Esophagus squamous epithelium (tissue), 5 donors: ENCODE measurements around the gene FRRS1L. TPM values are rescaled to one million over a fixed set of nuclear protein-coding genes. Genes with fewer than 3 reads are reported as not detected.

Experiments
- DNase-seq: peaks from one replicate; lab custom pipeline; 2025; lab: John Stamatoyannopoulos, UW
- H3K27ac ChIP-seq, 4 donors: fragments of 200-600 bp; sonication (generic); one replicate each; pipeline ENCODE4 v1.5.1; 2016 to 2019; ENCODE audit warnings: mild to moderate bottlenecking in 1 of 4
- H3K27me3 ChIP-seq, 4 donors: fragments of 200-600 bp; sonication (generic); 1 replicate in 3 of 4; 2 replicates in 1 of 4; pipeline versions ENCODE4 v1.5.1 to v1.6.0; 2017 to 2021; ENCODE audit warnings: antibody characterized with exemption in 1 of 4
- H3K36me3 ChIP-seq, 3 donors: fragments of 200-600 bp; sonication (generic); one replicate each; pipeline ENCODE4 v1.5.1; 2016 to 2019
- H3K4me1 ChIP-seq, 3 donors: fragments of 200-600 bp; sonication (generic); one replicate each; pipeline ENCODE4 v1.5.1; 2017 to 2019
- H3K4me3 ChIP-seq, 4 donors: fragments of 200-600 bp; sonication (generic); 1 replicate in 3 of 4; 2 replicates in 1 of 4; pipeline ENCODE4 v1.5.1; 2016 to 2019; ENCODE audit warnings: mild to moderate bottlenecking in 2 of 4, moderate library complexity in 1 of 4
- H3K9me3 ChIP-seq, 3 donors: fragments of 200-600 bp; sonication (generic); one replicate each; pipeline ENCODE4 v1.5.1; 2016 to 2019
- CTCF ChIP-seq, 6 experiments: fragments of 450-650 bp in 4 of 6; fragments of 200-600 bp in 2 of 6; sonication (generic) in 2 of 6; IDR thresholded peaks; one replicate each; pipeline ENCODE4 v1.5.1; 2016 to 2019; ENCODE audit warnings: antibody characterized with exemption in 6 of 6, mild to moderate bottlenecking in 4 of 6, moderate library complexity in 4 of 6
- POLR2A ChIP-seq, 4 donors: fragments of 450-650 bp; IDR thresholded peaks; one replicate each; pipeline ENCODE4 v1.6.1; 2017; ENCODE audit warnings: antibody characterized with exemption in 4 of 4, mild to moderate bottlenecking in 4 of 4, moderate library complexity in 3 of 4
- WGBS, 2 donors: methylation state at CpG; one replicate each; pipeline ENCODE4 v1.1.5; 2018; 5-methylcytosine and 5-hydroxymethylcytosine counted together
- intact Hi-C: fragments of 100-400 bp; cut with DNase I; formaldehyde crosslinking; loops from one replicate; pipeline ENCODE4 v1.15.0; 2022
- total RNA-seq, 4 donors: library from RNA; depleted of rRNA; stranded (reverse); fragments of >200 nt; gene quantifications; one replicate each; pipeline ENCODE4 v1.1.0, GENCODE V29; 2016
- donor health status: DM: yes; HTN: yes; CAD: no.

FRRS1L gene
- total RNA-seq, result 1 to 10 TPM in 1 of 4 donors, under 1 TPM in 2, not detected in 1; 0.04 to 1.5 (median 0.12) TPM

- 14 to 15% methylated on average over 25 to 48 of the region's 86 CpGs for WGBS, 2 donors
- Histone ChIP-seq H3K36me3 (no peaks in the 10 kb centered on the region), H3K4me1 (peaks cover 0 to 10% (median 0%) of the 10 kb centered on the region in 3 donors), H3K4me3 (peak within 1 kb of the TSS in 3 of 4 donors; percentile 19 to 64 (median 47)), H3K9me3 (no peaks in the 10 kb centered on the region), H3K27me3 (peaks cover 0 to 69% (median 0%) of the 10 kb centered on the region in 4 donors), H3K27ac (no peak within 1 kb of the TSS)
- intact Hi-C loops, result no loop called here
- no peak for DNase-seq
- TF ChIP-seq CTCF (IDR thresholded peaks at IDR 0.05) (no peak), POLR2A (IDR thresholded peaks at IDR 0.05) (no peak)
Observed at GRCh38 chr9:109166771-109167601, at the start of gene FRRS1L. Gene FRRS1L, minus strand, starts transcription at chr9:109167249. Its CDS starts 111 bp downstream, at chr9:109167138.

GRCh38 chr9:109214414-109214813 lies 47.4 kb upstream of the FRRS1L start:
- H3K27me3 ChIP-seq, result peaks cover 0 to 36% (median 0%) of the 10 kb centered on the region in 4 donors
- H3K36me3 ChIP-seq, result no peaks in the 10 kb centered on the region
- no peak overlapping the region for H3K27ac ChIP-seq
- 87 to 89% methylated on average over 6 of the region's 6 CpGs for WGBS, 2 donors
- DNase-seq, result no peak
- intact Hi-C loops, result no loop called here
- no peaks in the 10 kb centered on the region for H3K4me1 ChIP-seq
- TF ChIP-seq POLR2A (IDR thresholded peaks at IDR 0.05) (no peak), CTCF (IDR thresholded peaks at IDR 0.05) (no peak)
- H3K4me3 ChIP-seq, result no peak overlapping the region
- H3K9me3 ChIP-seq, result no peaks in the 10 kb centered on the region

- Histone ChIP-seq H3K36me3 (no peaks in the 10 kb centered on the region), H3K27me3 (peaks cover 0 to 40% (median 0%) of the 10 kb centered on the region in 4 donors)
Observed at GRCh38 chr9:109213285-109214121, 46.5 kb upstream of the FRRS1L start.

GRCh38 chr9:109212768-109213167 lies 45.7 kb upstream of the FRRS1L start:
- no peak for DNase-seq
- no peak overlapping the region for H3K4me3 ChIP-seq
- 57 to 71% methylated on average over 4 of the region's 4 CpGs for WGBS, 2 donors
- H3K9me3 ChIP-seq, result no peaks in the 10 kb centered on the region
- no peak for TF ChIP-seq POLR2A (IDR thresholded peaks at IDR 0.05)
- TF ChIP-seq CTCF (IDR thresholded peaks at IDR 0.05), result no peak
- H3K36me3 ChIP-seq, result no peaks in the 10 kb centered on the region
- H3K27me3 ChIP-seq, result peaks cover 0 to 39% (median 0%) of the 10 kb centered on the region in 4 donors
- intact Hi-C loops, result no loop called here
- no peaks in the 10 kb centered on the region for H3K4me1 ChIP-seq
- H3K27ac ChIP-seq, result no peak overlapping the region

More at GRCh38 chr9:109213285-109214121, 46.5 kb upstream of the FRRS1L start:
- no peaks in the 10 kb centered on the region for H3K4me1 ChIP-seq
- no peaks in the 10 kb centered on the region for H3K9me3 ChIP-seq
- WGBS, 2 donors, result 68 to 70% methylated on average over 10 to 11 of the region's 11 CpGs
- no peak for DNase-seq
- no peak overlapping the region for H3K4me3 ChIP-seq
- no peak overlapping the region for H3K27ac ChIP-seq
- TF ChIP-seq POLR2A (IDR thresholded peaks at IDR 0.05), result no peak
- intact Hi-C loops, result no loop called here

GRCh38 chr9:109206670-109207069 lies 39.6 kb upstream of the FRRS1L start:
- WGBS, 2 donors, result 94 to 97% methylated on average over 2 of the region's 2 CpGs
- no peak for DNase-seq
- intact Hi-C loops, result no loop called here

More at GRCh38 chr9:109206670-109207069, 39.6 kb upstream of the FRRS1L start:
- H3K27me3 ChIP-seq, result peaks cover 0 to 13% (median 0%) of the 10 kb centered on the region in 4 donors
- no peaks in the 10 kb centered on the region for H3K4me1 ChIP-seq
- no peak overlapping the region for H3K27ac ChIP-seq
- TF ChIP-seq POLR2A (IDR thresholded peaks at IDR 0.05), result no peak
- TF ChIP-seq CTCF (IDR thresholded peaks at IDR 0.05), result no peak
- no peak overlapping the region for H3K4me3 ChIP-seq
- no peaks in the 10 kb centered on the region for H3K9me3 ChIP-seq
- H3K36me3 ChIP-seq, result no peaks in the 10 kb centered on the region
